OCI-LY1 (cell line): ENCODE measurements around the gene PRSS56.

ENCODE experiments used
- H2AFZ ChIP-seq: fragments of 200-600 bp; sonication (generic), shearing (Covaris generic); 2 replicates; pipeline ENCODE4 v1.6.0; 2014; ENCODE audit warnings: antibody characterized with exemption, mild to moderate bottlenecking, low read length
- H3F3A ChIP-seq: fragments of 200-600 bp; sonication (generic), shearing (Covaris generic); 2 replicates; pipeline ENCODE4 v1.6.0; 2014; ENCODE audit warnings: mild to moderate bottlenecking, antibody characterized with exemption, low read length, moderate library complexity; ENCODE audit not compliant: insufficient read depth
- H3K27ac ChIP-seq: fragments of 200-600 bp; sonication (generic); 2 replicates; pipeline ENCODE4 v1.5.1; 2014; ENCODE audit warnings: low read length, mixed run types, mild to moderate bottlenecking, low read depth; ENCODE audit not compliant: poor library complexity, severe bottlenecking
- H3K27me3 ChIP-seq: fragments of 200-600 bp; sonication (generic); 2 replicates; pipeline ENCODE4 v1.6.0; 2014; ENCODE audit warnings: antibody characterized with exemption, mild to moderate bottlenecking, low read length, moderate library complexity; ENCODE audit not compliant: insufficient read depth
- H3K36me3 ChIP-seq: fragments of 200-600 bp; sonication (generic); 2 replicates; pipeline ENCODE4 v1.6.1; 2014; ENCODE audit warnings: mild to moderate bottlenecking, antibody characterized with exemption, low read length, moderate library complexity, mixed read lengths; ENCODE audit not compliant: insufficient read depth
- H3K4me1 ChIP-seq: fragments of 200-600 bp; sonication (generic); 2 replicates; pipeline ENCODE4 v1.5.1; 2014; ENCODE audit warnings: mild to moderate bottlenecking, low read length, moderate library complexity; ENCODE audit not compliant: insufficient read depth, severe bottlenecking
- H3K4me2 ChIP-seq: fragments of 200-600 bp; sonication (generic), shearing (Covaris generic); 2 replicates; pipeline ENCODE4 v1.6.1; 2014; ENCODE audit warnings: low read length
- H3K4me3 ChIP-seq: fragments of 200-600 bp; sonication (generic); 2 replicates; pipeline ENCODE4 v1.5.1; 2014; ENCODE audit warnings: low read length, low read depth, mild to moderate bottlenecking, mixed read lengths; ENCODE audit not compliant: poor library complexity, severe bottlenecking
- H3K79me2 ChIP-seq: fragments of 200-600 bp; shearing (Covaris generic); 2 replicates; pipeline ENCODE4 v1.6.1; 2016; ENCODE audit warnings: mixed run types, low read length, mixed read lengths; ENCODE audit not compliant: insufficient read depth
- H3K9ac ChIP-seq: fragments of 200-600 bp; sonication (generic), shearing (Covaris generic); 2 replicates; pipeline ENCODE4 v1.6.1; 2014; ENCODE audit warnings: mild to moderate bottlenecking, low read length, mixed read lengths
- H3K9me2 ChIP-seq: fragments of 200-600 bp; sonication (generic), shearing (Covaris generic); 2 replicates; pipeline ENCODE4 v1.6.1; 2014; ENCODE audit warnings: low read depth, mild to moderate bottlenecking, low read length, mixed read lengths
- H3K9me3 ChIP-seq: fragments of 200-600 bp; shearing (Covaris generic); 2 replicates; pipeline ENCODE4 v1.6.1; 2014; ENCODE audit warnings: low read length, mixed read lengths
- H4K20me1 ChIP-seq: fragments of 200-600 bp; sonication (generic), shearing (Covaris generic); 2 replicates; pipeline ENCODE4 v1.6.0; 2016; ENCODE audit warnings: mild to moderate bottlenecking, low read length; ENCODE audit not compliant: insufficient read depth
- CTCF ChIP-seq: fragments of 200-600 bp; sonication (generic), shearing (Covaris generic); IDR thresholded peaks from 2 replicates; pipeline ENCODE4 v1.5.1; 2017; ENCODE audit warnings: mild to moderate bottlenecking, antibody characterized with exemption, low read length, moderate library complexity, mixed read lengths
- EZH2 ChIP-seq: fragments of 200-600 bp; sonication (generic), shearing (Covaris generic); IDR thresholded peaks from 2 replicates; pipeline ENCODE4 v1.8.0; 2017; ENCODE audit warnings: borderline replicate concordance, mixed run types, mild to moderate bottlenecking, antibody characterized with exemption, low read length, moderate library complexity, mixed read lengths

The PRSS56 gene

GRCh38 chr2:232501331-232501771, 18.8 kb upstream of the PRSS56 start:
- H3K4me1 ChIP-seq, result no peaks in the 10 kb centered on the region
- H4K20me1 ChIP-seq, result no peaks in the 10 kb centered on the region
- no peaks in the 10 kb centered on the region for H3K9me3 ChIP-seq
- H3K27me3 ChIP-seq, result no peaks in the 10 kb centered on the region; the same call in none of the 2 replicates
- TF ChIP-seq EZH2 (no peak), CTCF (no peak)
- no peak overlapping the region for H3K9ac ChIP-seq
- H3K27ac ChIP-seq, result no peak overlapping the region
- no peak overlapping the region for H2AFZ ChIP-seq
- H3K36me3 ChIP-seq, result no peaks in the 10 kb centered on the region
- H3K9me2 ChIP-seq, result no peaks in the 10 kb centered on the region
- H3K79me2 ChIP-seq, result no peaks in the 10 kb centered on the region
- H3K4me3 ChIP-seq, result no peak overlapping the region
- H3K4me2 ChIP-seq, result no peak overlapping the region
- no peaks in the 10 kb centered on the region for H3F3A ChIP-seq

- TF ChIP-seq CTCF (no peak), EZH2 (no peak)
- H4K20me1 ChIP-seq, result no peaks in the 10 kb centered on the region
These were observed 18.3 kb upstream of the PRSS56 start for GRCh38 chr2:232501794-232502390.

GRCh38 chr2:232502511-232502910, 17.7 kb upstream of the PRSS56 start:
- Histone ChIP-seq H3K27ac (no peak overlapping the region), H4K20me1 (no peaks in the 10 kb centered on the region), H3K9me2 (no peaks in the 10 kb centered on the region), H2AFZ (no peak overlapping the region), H3K9ac (no peak overlapping the region), H3K79me2 (no peaks in the 10 kb centered on the region), H3F3A (no peaks in the 10 kb centered on the region), H3K4me3 (no peak overlapping the region), H3K9me3 (no peaks in the 10 kb centered on the region), H3K27me3 (no peaks in the 10 kb centered on the region; the same call in none of the 2 replicates), H3K4me2 (no peak overlapping the region), H3K36me3 (no peaks in the 10 kb centered on the region), H3K4me1 (no peaks in the 10 kb centered on the region)
- TF ChIP-seq EZH2 (no peak), CTCF (no peak)

More at GRCh38 chr2:232501794-232502390, 18.3 kb upstream of the PRSS56 start:
- no peaks in the 10 kb centered on the region for H3F3A ChIP-seq
- no peaks in the 10 kb centered on the region; the same call in none of the 2 replicates for H3K27me3 ChIP-seq
- no peaks in the 10 kb centered on the region for H3K79me2 ChIP-seq
- no peak overlapping the region for H3K27ac ChIP-seq
- H2AFZ ChIP-seq, result no peak overlapping the region
- no peaks in the 10 kb centered on the region for H3K36me3 ChIP-seq
- no peaks in the 10 kb centered on the region for H3K9me2 ChIP-seq
- H3K9me3 ChIP-seq, result no peaks in the 10 kb centered on the region
- no peak overlapping the region for H3K4me3 ChIP-seq
- H3K4me2 ChIP-seq, result no peak overlapping the region
- H3K4me1 ChIP-seq, result no peaks in the 10 kb centered on the region
- H3K9ac ChIP-seq, result no peak overlapping the region
